GM18517 (cell line): ENCODE results near the gene KRT2.

Source experiments
- ATAC-seq: cut with Tn5 transposase; IDR thresholded peaks from one replicate; pipeline ENCODE4 v1.9.1; 2021; ENCODE audit warnings: mild to moderate bottlenecking, moderate library complexity; ENCODE audit not compliant: unreplicated experiment

KRT2 gene

DNA sequence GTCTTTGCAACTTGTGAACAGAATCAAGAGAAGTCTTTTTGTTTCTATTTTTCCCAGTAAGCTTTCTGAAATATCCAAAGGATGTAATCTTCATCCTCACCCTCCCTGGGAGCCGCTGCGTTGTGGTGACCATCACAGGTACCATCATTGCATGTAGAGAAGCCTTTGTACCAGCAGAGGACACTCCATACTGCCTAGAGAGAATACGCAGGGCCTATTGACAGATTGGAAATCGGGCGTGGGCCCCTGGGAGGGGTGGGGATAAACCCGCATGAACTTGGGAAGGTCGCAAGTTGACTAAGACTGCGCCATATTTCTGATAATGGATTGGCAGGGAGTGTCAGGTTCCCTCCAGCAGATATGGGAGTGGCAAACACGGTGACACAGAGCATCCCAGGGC is 15.5 kb upstream of the KRT2 start:
- ATAC-seq = no peak

DNA sequence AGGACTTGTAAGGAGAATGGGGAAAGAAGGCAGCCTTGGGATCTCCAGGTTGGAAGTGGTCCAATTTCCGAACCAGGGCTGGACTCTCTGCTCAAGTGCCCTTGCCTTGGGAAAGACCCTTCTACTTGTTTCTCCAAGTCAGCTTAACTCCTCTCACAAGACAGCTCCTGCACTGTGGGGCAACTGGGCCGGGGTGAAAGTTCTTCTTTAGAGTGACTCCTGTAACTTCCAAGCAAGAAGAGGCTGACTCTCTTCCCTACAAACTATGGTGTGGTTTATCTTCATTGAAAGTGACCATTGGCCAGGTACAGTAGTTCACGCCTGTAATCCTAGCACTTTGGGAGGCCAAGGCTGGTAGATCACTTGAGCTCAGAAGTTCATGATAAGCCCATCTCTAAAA is 14.5 kb upstream of the KRT2 start:
- ATAC-seq = no peak

DNA sequence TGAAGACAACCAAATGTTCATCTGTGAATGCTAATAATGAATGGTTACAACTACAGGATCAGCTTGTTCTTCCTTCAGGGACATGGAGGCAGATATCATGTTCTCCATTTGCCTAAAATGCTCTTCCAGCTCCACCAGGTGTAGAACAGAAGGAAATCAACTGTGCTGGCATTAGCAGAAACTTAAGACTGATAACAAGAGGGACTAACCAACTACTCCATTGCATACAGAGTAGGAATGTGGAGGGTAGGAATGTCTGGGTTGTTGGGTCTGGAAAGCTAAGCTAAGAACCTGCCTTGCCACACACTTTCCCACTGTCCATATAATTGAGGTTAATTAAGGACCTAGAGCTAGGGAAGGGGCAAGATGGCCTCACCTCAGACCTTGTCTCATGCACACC is 11.4 kb upstream of the KRT2 start:
- ATAC-seq = no peak

DNA sequence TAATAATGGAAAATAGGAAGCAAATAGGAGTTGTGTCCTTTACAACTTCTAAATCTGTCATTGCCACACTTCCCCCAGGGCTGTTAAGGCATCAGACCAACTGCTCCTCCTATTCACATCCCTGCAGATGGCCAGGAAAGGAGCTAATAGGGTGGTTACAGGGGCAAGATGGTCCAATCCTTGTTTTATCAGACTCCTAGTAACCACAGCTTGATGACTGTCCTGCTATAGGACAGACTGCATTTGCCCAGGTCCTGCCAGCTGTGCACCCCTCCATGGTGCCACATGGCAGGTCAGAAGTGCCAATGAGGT is 10.9 kb upstream of the KRT2 start:
- no peak for ATAC-seq

DNA sequence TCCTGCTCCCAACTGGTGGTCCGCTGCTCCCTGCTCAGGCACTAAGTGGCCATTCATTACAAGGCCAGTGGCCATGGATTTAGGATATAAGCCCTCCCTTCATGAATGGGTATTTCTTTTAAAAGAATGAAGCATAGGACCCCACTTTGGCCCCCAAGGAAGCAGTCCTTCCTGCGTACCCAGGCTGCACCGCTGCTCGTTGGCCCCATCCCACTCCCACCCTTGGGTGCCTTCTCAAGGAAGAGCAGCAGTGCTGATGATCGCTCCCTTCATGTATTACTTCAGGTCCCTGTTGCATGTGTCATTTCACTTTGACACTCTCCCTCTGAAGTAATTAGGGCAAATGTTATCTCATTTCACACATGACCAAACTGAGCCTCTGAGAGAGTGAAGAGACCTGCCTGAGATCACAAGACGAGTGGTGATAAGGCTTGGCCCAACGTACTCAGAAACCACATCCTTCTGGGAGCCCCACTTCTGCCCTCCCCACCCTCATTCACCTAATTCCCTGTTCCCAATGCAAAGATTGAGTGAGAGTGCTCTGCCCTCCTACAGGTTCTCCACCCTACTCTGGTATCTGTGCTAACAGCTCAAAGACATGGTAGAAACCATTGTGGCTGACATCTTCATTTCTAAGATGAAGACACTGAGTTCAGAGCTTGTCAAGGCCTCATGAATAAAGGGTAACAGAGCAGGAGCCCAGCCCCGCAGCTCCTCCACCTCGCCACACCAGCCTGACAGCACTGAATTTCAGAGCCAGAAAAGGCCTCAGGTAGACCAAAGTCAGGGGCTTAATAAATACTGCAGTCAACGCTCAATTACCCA is 10.3 kb upstream of the KRT2 start:
- ATAC-seq = no peak

DNA sequence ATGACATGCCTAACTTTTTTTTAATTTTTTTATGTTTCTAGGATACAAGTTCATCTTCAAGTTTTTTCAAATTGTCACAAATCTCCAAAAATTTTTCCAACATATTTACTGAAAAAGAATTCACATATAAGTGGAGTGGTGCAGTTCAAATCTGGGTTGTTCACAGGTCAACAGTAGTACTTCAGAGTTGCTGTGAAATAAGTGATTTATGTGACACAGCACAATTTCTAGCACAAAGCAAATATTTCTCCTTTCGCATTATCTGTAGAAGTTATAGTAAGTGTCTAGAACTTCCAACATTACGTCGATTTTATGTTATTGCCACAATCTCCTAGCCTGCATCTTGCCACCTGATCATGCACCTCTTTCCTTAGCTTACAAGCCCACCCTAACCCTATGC is 9.7 kb upstream of the KRT2 start:
- ATAC-seq = no peak

DNA sequence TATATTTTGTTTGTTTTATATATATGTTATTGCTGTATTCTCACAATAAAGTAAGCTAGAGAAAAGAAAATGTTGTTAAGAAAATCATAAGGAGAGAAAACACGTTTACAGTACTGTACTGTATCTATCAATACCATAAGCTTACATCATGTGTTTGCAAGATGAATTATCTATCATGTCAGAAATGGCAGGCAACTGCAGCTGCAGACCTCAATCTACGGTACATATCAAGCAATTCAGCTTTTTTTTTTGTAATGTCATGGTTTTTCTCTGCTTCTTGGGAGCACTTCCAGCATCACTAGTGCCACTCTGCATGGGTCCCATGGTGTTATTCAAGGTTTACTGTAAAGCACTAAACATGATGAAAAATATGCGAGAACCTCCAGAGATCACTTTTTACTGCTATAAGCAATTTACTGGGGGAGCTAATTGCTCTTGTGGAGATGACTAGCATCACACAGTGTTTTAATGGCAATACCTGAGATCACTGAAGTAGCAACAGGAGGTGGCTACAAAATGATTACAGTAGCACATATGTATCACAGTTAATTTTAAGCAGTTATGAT is 9.0 kb upstream of the KRT2 start:
- ATAC-seq = no peak

DNA sequence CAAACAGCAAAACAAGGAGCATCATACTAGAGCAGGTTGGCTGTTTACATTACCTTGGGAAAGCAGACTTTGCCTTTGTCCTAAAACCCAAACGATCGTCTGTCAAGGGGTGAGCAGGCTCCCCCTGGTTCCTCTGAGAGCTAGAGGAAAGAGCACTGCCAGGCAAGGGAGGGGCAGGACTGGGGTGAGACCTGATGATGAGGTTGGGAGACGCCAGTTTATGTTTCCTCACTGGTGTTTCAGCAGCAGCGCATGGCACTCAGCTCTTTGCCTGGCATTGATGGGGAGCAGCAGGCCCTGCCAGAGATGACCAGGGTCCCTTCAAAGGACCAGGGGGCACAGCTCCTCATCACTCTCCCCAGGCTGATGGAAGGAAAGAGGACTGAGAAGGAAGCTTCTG is 7.9 kb upstream of the KRT2 start:
- no peak for ATAC-seq

DNA sequence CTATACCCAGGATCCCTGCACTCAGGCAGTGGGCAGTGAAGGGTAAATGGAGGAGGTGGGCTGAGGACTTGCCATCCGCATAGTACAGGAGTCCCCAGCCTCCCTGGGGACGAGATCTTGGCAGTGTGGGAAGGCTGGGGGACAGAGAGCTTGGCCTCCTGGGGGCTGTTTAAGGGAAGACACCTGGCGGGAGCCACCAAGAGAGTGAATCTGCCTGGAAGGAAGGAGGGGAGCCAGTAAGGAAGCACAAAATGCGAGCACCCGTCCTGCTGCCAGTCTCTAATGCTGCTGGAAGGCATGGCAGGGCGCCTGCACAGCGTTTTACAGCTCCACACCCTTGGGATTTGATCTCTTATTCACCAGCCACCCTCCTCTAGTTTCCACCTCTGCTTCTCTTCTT is 7.4 kb upstream of the KRT2 start:
- no peak for ATAC-seq

DNA sequence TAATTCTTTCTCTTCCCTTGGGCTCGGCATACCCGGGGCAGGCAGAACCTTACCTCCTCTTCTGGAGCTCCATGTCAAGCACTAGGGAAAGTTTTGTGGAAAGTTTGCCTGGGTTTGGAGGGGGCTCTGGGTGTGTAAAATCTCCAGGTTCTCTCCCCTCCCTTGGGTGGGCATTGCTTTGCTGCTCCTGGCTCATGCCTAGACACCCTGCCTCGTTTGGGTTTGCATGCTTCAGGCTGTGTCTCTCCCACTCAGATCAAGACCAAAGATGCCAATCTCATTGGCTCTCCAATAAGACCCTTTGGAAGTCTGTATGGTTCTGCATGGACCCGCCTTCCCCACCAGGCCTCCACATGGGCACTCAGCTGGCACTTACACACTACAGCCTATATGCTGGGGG is 6.2 kb upstream of the KRT2 start:
- ATAC-seq = no peak

DNA sequence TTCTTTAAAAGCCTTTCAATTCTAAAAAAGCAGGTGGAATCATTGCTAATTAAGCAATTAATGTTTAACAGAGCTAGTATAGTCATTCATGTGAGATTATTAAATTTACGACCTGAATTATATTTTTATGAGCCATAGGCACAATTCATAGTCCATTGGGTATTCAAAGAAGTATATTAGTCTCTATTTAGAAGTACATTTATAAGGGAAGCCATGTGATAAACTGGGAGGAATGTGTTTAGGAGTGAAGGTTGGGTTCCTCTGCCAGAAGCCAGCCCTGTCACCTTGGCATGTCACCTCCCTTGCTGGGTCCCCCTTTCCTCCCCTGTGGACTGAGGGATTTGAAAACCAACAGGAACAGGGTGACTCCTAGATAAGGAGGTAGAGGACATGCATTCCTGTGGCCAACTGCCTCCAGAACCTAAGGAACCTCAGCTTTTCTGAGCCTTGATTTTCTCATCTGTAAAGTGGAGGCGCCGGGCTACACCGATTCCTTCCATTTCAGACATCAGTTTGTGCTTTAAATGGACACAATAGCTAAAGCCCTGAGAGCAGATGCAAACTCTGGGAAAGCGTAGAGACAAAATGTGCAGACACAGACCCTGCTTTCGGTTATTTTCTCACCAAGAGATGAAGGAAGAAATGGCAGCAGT is 5.4 kb upstream of the KRT2 start:
- ATAC-seq = no peak

DNA sequence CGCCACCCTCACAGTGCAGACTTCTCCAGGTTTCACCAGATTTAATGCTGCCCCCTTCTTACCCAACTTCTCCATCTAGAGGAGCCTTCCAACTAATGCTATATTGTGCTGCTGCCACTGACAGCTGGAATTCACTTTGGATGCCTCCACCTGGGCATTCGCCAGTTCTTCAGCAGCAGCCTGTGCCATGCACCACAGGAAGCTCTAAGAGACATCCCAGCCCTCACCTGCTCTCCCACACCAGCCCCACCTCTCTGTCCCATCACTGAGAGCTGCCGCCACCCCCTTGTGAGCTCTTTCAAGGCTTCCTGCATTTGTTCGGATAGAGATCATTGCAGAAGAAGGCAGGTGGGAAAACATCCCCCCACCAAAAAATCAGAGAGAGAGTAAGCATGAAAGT is 4.6 kb upstream of the KRT2 start:
- ATAC-seq = no peak

DNA sequence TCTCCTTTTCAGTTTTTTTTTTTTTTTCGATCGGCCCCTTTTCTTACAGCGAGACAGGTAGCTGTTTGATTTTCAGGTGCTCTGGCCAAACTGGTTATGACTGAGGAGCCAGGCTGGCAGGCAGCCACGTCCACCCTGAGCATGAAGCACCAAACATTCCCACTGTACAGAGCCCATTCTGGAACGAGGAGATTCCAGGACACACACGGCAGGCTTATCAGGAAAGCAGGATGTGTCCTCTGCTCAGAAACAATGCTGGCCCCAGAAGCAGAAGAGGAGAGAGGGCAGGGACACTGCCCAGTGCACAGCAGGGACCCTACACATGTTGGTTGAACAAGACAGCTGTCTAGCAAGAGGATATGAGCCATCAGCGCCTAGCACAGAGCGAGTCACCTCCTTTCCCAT is 3.7 kb upstream of the KRT2 start:
- no peak for ATAC-seq

DNA sequence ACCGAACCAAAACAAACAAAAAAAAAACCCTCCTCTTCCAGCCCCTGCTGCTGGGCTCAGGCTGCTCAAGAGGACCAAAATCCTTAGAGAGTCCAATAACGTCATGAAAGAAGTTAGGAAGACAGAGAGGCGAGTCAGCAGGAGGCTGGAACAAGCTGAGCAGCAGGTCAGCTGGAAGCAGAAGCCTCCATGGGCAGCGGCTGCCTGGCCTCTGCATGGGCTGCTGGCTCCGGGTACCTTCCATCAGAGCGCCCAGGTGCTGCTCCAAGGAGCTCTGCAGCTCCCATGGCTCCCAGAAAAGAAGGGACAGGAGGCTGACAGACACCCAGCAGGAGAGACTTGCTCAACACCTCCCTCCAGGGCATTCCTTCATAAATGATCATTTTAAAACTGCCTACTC is 3.2 kb upstream of the KRT2 start:
- no peak for ATAC-seq

DNA sequence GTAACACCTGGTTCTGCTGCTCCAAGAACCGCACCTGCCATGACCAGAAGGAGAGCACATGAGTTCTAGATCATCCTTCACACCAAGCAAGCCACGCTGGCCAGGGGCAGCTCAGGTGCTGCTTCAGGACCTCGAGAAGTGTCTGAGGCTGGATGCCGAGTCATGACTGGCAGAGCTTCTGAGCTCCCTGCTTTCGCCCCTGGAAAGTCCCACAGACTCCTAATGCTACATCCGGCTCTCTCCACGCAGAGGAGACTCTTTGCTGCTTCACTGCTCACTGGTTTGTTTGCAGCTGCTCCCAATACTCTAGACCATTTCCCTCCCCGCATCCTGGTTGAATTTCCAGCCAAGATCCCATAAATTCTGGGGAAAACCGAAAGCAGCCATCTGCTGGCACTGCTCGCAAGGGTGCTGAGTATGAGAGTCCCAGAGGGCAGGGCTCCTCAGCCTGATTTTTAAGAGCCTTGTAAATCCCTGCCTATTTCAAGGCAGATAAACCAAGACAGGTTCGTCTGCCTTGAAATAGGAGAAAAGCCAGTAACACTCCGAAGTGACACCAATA is 1.4 kb downstream of the KRT2 start:
- no peak for ATAC-seq

DNA sequence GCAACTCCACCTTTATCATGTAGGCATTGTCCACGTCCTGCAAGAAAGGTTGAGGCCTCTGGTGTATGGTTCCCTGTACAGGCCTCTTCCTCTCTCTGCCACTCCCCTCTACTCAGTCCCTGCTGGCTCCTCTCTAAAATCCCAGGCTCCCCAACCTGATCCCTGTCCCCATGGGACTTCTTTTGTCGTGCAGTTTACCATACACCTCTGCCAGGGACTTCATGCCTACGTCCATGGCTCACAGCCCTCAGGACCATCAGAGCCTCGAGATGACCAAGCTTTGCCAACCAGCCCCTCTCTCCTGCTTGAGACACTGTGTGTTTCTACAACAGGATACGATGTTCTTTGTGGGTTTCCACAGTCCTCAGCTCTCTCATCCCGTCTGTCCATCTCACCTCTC is 2.9 kb downstream of the KRT2 start:
- ATAC-seq = no peak

DNA sequence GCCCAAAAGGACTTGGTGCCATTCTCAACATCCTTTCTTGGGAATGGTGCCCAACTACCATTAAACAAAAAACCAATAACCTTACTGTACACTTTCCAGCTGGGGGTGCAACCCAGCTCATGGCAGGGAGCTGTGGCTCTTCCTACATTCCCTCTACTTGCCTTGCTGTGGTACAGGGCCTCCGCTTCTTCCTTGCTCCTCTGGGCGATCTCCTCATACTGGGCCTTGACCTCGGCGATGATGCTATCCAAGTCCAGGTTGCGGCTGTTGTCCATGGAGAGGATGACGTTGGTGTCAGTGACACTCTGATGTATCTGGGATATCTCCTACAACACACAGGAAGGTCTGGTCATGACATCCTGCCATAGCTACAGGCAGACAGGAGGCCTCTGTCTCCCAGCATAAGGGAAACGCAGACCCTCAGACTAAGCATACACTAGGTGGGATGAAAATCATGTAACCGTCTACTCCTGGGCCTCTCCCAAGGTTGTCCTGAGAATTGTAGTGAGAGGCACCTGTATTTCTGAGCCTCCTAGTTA is 3.9 kb downstream of the KRT2 start:
- no peak for ATAC-seq

DNA sequence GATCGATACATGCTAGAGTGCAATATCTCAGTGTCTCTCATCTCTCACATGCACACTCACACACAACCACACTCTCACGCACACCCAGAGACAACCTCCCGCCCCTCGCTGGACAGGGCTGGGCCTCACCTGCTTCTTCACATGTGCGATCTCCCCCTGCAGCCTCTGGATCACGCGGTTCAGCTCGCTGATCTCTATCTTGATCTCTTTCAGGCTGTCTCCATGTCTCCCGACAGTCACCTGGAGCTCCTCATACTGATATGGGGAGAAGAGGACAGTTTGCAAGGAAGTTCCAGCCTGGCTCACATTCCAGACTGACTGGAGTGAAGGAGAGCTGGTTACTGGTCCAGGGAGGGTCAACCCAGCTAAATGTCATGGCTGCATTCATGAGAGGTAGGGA is 4.4 kb downstream of the KRT2 start:
- ATAC-seq = no peak

DNA sequence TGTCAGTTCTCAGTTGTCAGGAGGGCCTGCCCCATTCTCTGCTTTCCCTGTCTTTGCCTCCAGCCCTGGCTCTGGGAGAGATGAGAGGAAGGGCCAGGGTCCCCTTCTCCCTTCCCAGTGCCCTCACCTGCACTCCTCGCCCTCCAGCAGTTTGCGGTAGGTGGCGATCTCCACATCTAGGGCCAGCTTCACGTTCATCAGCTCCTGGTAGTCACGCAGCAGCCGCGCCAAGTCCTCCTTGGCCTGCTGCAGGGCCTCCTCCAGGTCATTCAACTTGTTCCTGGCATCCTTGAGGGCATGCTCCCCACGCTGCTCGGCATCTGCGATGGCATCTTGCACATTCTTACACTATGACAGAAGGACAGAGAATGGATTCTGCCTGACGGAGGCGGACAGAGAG is 5.4 kb downstream of the KRT2 start:
- ATAC-seq = no peak

DNA sequence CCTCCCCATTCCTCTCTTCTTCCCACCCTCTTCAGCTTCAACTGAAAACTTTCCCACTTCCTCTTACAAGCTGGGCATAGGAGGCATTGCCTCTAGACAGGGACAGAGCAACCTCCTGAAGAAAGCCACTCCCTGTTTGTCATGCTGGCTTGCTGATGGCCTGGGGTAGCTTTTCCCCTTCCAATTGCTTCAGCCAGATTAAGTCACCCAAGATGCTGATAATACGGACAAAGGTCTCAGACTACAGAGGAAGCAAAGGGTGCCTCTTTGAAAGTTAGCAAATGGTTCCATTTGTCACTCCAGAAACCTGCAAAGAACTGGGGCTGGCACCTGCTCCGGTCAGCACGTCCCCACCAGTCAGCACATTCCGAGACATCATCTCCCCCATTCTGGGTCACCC is 6.0 kb downstream of the KRT2 start:
- ATAC-seq = no peak

DNA sequence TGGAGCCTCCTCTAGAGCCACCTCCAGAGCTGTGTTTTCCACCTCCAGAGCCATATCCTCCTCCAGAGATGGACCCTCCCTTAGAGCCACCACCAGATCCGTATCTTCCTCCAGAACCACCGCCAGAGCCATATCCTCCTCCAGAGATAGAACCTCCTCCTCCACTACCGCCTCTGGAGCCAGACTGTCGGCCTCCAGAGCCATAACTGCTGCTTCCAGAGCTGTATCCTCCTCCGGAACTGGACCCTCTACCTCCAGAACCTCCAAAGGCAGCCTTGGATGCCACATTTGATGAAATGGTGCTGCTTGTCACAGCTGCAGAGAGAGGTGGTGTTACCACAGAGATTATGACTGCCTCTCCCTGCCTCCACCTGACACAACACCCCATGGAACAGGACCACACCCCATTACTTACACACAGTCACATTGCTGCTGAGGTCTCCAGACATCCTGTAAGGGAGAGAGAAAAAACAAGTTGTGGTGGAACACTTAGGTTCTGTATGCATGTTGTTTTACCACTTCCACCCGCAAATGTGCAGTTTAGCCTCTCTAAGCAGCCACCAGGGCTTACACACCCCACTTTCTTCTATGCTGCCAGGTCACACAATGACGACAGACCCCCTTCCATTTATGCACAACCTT is 6.8 kb downstream of the KRT2 start:
- ATAC-seq = no peak

DNA sequence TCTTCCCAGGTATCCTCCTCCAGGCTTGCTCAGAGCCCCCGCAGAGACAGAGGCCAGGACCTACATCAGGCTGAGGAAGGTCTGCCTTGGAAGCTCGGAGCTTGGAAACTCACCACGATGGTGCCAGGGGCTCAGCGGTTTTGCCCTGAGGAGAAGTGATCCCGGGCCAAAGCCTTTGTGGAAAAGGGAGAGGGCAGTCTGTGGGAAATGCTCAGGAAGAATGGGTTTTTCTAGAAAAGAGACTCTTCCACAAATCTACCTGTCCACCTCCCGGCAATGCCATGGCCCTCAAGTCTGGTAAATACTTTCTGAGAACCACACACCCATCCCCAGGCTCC is 8.0 kb downstream of the KRT2 start:
- ATAC-seq = no peak
